Heart left ventricle (tissue), 13 donors: ENCODE data around the gene PRR29.

Source experiments
- CTCF ChIP-seq, 12 donors: fragments of 200-600 bp; sonication (generic) in 4 of 12; IDR thresholded peaks; one replicate each; pipeline versions ENCODE4 v1.5.0 to v1.8.0; 2018 to 2022; ENCODE audit warnings: antibody characterized with exemption in 12 of 12, mild to moderate bottlenecking in 5 of 12
- POLR2A ChIP-seq, 2 donors: fragments of 450-650 bp; IDR thresholded peaks; one replicate each; pipeline ENCODE4 v1.6.1; 2017; ENCODE audit warnings: antibody characterized with exemption in 2 of 2, mild to moderate bottlenecking in 2 of 2, moderate library complexity in 2 of 2
- donor health status: ischemic (EF 13 %, LVEDD 7.1; RV severe dilation, severe dysfunction).
- donor health status: DM: no; HTN: yes; CAD: no.
- donor health status: DM: no; HTN: no; CAD: no.
- donor health status: ischemic (EF 25% LVEDD 6.9; RV normal size, moderate dysfunction).
- donor health status: ischemic (EF 25% LVEDD 5.7; RV mildly dilated, moderate dysfunction).
- donor health status: ischemic (EF 35%, LVEDD 5.7; RV mildly dilated, moderate dysfunction).
- donor health status: nonischemic (EF 11% LVEDD 7.7; RV severe dilation, severe dysfunction).
- donor health status: DM: yes; HTN: yes; CAD: no.
- donor health status: PGD.
- donor health status: ischemic (EF 29% LVEDD 5.4; RV normal size, mild dysfunction).
- donor health status: nonischemic (EF 23%, LVEDD 6.1; RV moderate dilation, normal function).

- no peak for TF ChIP-seq POLR2A (IDR thresholded peaks at IDR 0.05)
- TF ChIP-seq CTCF (IDR thresholded peaks at IDR 0.05): no peak
These were observed 4.7 kb upstream of the PRR29 start for GRCh38 chr17:63993368-63993985.
